ENCODE measurements around the gene SPCS2.

DNA sequence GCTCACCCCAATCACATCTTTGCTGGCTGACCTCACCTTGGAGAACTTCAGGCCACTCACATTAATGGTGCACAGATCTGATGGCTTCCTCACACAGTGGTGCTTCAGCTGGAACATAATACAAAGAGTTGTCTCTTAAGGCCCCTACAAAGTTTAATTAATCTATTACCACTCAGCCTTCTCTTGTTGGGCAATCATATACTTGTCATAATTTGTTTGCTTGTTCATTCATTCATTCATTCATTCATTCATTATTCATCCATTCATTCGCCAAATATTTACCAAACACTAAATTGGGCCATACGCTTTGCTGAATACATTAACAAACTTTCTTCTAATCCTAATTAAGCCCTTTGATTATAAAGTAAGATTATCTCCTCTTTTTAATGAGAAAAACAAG is 15.3 kb upstream of the SPCS2 start:
- TF ChIP-seq POLR2A (IDR thresholded peaks at IDR 0.05), result no peak
- TF ChIP-seq, protein P1, sequence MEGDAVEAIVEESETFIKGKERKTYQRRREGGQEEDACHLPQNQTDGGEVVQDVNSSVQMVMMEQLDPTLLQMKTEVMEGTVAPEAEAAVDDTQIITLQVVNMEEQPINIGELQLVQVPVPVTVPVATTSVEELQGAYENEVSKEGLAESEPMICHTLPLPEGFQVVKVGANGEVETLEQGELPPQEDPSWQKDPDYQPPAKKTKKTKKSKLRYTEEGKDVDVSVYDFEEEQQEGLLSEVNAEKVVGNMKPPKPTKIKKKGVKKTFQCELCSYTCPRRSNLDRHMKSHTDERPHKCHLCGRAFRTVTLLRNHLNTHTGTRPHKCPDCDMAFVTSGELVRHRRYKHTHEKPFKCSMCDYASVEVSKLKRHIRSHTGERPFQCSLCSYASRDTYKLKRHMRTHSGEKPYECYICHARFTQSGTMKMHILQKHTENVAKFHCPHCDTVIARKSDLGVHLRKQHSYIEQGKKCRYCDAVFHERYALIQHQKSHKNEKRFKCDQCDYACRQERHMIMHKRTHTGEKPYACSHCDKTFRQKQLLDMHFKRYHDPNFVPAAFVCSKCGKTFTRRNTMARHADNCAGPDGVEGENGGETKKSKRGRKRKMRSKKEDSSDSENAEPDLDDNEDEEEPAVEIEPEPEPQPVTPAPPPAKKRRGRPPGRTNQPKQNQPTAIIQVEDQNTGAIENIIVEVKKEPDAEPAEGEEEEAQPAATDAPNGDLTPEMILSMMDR (IDR thresholded peaks at IDR 0.05), result no peak

Measured in vagina (tissue), 2 donors.